Epidermal melanocyte (primary cell): ENCODE measurements around the gene TBCD.
"Not testable (repeated sequence)": the region's sequence is repeated elsewhere in the genome, so short reads cannot be mapped to it uniquely, and the experiment has no call there.

Experiments
- DNase-seq: peaks from one replicate; pipeline ENCODE4 v3.0.0; 2011; ENCODE audit warnings: low spot score; ENCODE audit not compliant: insufficient read length

Gene TBCD

DNA sequence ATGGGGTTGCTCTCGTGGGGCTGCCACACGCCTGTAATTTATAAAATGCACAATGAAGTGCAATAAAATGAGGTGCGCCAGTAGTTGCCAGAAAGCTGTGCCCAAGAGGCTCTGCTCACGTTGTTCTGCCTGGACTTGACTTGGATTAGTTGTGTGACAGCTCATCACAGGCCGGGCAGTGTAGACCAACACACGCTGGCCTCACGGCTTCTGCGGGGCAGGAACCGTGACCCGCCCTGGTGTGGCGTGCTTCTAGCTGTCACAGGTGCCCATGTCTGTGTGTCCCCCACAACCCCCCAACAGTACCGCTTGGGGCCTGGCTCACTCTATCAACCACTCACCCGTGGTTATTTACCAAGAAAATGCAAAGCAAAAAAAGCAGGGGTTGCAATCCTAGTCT lies 200.2 kb downstream of the TBCD start:
- no peak for DNase-seq

- DNase-seq = not testable (repeated sequence)
Measured at GRCh38 chr17:82955106-82955505, 203.2 kb downstream of the TBCD start.

GRCh38 chr17:82955627-82956026 lies 203.8 kb downstream of the TBCD start:
- DNase-seq = not testable (repeated sequence)

DNA sequence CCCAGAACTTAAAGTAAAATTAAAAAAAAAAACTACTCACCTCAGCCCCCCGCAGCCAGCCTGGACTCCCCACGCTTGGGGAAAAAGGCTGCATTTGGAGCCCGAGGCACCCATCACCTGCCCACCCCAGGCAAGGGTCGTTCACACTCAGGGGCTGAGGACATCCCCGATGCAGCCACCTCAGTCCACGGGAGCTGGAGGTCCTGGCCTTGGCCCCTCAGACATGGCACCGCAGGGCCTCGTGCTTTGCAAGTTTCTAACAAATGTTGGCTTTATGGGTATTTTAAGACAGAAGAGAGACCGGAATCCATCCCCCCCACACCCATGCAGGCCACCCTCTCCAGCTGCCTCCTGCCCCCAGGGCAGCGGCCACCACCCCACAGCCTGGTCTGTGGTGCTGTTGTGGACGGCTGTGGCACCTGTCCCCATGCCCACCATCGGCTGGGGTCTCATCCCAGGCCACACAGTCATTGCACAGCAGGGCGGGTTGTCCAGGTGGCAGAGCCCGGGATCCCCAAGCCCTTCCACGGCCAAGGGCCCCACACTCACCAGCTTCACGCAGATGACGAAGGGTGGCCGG lies 204.4 kb downstream of the TBCD start:
- DNase-seq = no peak

GRCh38 chr17:82956726-82957468 lies 205.0 kb downstream of the TBCD start:
- DNase-seq = no peak

- no peak for DNase-seq
Measured at GRCh38 chr17:82957469-82957795, 205.6 kb downstream of the TBCD start.

DNA sequence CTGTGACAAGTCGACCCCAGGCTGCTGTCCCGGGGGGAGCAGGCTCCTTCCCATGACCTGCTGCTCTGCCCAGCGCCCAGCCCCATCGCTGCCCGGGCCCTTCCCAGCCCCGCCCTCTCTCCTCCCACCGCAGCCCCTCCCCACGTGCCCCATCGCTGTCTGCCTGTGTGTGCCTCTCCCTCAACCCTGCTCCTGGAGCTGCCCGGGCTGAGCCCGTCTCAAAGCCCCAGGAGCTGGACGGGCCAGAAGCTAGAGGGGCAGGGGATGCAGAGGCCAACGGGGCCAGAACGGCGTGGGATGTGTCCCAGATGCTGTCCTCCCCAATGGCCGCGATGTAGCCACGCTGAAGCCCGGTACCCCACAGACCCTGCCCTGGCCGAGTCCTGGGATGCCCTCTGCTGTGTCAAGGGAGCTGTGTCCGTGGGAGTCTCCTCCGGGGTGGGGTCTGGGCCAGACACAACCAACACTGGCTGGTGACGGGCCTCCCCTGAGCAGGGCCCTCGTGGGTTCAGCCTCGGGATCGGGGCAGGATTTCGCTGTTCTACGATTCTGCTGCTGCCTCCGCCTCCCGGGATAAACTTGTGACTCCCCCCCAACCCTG lies 206.2 kb downstream of the TBCD start:
- DNase-seq = no peak

DNA sequence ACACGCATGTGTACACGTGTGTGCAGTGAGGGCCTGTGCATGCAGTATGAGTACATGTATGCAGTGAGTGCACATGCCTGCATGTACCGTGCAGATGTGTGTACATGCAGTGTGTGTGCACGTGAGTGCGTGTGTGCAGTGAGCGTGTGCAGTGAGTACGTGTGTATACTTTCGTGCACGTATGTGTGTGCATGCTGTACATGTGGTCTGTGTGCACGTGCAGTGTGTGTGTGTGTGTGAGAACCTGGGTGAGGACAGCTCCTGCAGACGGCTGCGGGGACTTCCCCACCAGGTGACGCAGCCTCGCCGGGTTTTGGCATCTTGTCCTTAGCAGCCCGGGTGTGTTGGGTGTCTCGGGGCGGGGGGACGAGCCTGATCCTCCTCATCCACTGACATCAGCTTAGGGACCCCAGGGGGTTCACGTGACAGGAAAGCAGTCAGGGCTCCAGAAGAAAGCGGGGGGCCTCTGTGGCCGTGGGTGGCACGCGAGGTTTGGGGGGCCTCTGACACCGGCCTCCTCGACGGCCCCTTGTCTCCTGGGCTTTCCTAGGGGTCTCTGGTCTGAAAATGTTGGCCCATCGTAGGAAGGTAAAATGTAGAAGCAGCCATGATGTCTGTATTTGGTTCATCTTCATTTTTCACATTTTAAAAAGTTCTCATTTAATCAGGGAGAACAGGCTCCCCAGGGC lies 207.5 kb downstream of the TBCD start:
- no peak for DNase-seq

DNA sequence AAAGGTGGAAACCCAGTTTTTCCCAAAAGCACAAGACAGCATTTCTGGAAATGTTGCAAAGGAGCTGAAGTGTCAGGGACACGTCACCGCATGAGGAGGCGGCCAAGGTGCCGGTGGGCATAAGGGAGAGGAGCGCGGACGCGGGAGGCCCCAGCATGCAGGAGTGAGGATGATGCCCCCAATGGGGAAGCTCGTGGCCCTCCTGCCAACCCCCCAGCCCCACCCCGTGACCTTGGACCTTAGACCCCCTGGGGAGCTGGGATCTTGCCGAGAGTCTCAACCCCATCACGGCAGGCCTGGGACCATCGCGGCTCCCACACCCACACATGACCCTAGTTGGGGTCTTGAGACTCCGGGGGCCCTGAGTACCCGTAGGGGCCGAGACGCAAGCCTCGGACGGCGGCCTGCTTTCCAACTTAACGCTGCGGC lies 208.1 kb downstream of the TBCD start:
- no peak for DNase-seq

DNA sequence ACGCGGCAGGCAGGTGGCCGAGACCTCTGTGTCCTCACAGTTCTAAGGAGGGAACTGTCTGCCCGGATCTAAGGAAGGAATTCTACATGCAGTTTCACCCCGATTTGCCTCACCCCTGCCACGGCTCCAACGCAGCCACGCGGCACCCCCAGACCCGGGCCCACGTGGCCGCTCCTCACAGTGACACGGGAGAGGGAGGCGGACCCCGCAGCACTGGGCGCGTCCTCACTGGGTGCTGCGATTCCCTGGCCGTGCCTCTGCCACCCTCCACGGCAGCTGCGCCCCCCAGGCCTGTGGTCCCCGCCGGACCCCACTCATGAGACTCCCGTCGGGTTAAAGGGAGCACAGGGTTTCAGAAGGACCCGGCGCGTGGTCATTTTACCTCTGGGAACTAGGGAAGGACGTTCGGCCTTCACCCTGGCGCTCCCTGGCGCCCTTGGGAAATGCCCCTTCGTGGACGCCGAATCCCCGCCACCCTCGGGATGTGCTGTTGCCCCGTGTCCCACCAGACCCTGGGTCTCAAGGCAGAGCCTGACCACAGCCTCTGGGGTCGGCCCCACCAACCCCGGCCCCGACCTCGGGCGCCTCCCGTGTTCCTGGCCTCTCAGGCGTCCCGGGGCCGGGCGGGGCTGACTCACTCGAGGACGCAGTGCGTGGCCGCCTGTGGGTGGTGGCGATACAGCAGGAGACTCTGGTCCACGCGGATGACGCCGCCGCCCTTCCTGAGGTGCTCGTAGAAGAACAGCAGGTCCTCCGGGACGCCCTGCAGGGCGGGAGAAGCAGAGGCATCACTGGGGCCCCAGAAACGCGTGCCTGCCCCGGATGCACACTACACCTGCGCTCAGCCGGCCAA lies 208.8 kb downstream of the TBCD start:
- DNase-seq = no peak

DNA sequence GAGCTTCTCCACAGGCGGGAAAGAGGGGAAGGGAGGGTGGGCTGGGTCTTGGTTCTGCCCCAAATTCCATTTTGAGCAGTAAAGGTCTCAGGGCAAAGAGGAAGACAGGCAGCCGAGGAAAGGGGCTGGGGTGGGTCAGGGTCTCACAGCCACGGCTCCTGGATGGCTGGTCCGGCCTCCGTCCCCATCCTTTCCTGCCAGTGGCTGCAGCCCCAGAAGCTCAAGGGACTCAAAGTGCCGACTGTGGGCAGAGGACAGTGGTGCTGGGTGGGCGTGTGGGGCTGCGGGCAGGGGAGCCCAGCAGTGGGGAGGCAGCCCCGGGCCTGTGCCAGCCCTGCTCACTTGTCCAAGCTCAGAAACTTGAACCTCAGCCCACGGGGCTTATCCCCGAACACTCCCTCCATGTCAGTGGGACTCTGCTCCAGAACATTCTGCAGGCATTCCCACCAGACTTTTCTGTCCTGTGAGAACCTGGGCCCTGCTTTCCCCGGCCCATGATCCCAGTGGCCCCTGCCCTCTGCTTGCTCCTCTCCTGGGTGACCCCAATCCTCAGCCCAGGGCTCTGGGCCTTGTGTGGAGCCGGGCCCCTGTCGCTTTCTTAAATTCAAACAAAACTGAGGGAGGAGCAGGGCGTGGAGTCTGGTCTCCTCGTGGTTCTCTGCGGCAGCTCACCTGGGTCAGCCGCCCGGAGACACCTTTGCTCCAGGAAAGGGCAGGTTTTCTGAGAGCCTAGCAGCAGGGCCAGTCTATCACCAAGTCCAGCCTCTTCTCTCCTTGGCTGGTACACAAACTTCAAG lies 209.7 kb downstream of the TBCD start:
- DNase-seq = no peak

GRCh38 chr17:82962163-82962720 lies 210.4 kb downstream of the TBCD start:
- DNase-seq = no peak

DNA sequence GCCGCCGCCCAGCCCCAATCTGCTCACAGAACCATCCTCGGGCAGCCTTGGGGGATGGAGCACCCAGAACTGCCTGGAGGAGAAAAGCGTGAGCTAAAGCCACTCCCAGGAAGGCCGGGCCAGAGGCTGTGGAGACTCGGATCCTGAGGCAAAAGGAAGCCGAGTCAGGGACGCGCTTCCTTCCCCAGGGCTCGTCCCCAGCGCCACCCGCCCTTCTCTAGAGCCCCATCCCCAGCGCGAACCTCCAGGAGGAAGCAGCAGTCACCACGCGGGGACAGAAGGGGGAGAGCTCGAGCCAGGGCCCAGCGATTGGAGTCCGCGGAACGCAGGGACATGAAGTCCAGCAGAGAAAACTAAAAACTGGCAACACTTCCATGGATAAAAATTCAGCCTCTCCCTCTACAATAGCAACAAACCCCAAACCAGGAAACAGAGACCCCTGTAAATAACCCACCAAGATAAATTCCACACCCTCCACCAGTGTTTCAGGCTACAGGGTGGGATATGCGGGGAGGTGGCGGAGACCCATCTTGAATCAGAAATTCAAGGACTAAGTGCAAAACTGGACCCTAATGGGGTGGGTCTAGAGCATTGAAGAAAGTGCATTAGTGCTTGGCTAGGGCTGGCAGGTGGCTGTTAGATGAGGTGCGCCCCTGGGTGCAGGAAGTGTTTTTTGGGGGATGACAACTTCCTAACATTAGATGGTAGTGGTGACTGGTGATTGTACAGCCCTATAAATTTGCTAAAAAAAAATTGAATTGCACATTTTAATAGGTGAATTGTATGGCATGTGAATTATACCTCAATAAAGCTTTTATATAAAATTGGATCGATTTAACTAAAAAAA lies 211.5 kb downstream of the TBCD start:
- DNase-seq = peak; percentile 59

DNA sequence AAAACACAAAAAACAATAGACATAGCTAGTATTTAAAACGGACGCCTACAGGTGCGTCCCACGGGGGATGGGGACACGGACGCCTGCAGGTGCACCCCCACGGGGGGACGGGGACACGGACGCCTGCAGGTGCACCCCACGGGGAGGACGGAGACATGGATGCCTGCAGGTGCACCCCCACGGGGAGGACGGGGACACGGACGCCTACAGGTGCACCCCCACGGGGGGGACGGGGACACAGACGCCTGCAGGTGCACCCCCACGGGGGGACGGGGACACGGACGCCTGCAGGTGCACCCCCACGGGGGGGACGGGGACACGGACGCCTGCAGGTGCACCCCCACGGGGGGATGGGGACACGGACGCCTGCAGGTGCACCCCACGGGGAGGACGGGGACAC lies 212.6 kb downstream of the TBCD start:
- not testable (repeated sequence) for DNase-seq

GRCh38 chr17:82964851-82965341 lies 213.0 kb downstream of the TBCD start:
- no peak for DNase-seq

DNA sequence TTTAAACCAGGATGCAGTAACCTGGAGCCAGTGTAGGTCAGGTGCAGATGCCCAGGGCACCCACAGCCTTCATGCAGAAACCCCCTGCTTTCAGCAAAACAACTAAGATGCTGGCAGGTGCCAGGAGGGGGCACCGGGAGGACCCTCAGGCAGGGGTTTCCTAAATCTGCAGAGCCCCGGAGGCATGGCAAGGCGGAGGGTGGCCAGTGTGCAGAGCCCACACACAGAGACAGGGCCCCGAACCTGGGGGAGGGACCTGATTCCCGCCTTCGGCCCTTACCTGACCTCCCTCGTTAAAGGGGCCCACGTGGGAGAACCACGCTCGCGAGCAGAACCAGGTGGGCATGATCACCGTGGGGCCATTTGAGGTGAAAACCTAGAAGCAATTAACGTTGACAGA lies 213.5 kb downstream of the TBCD start:
- DNase-seq = no peak

DNA sequence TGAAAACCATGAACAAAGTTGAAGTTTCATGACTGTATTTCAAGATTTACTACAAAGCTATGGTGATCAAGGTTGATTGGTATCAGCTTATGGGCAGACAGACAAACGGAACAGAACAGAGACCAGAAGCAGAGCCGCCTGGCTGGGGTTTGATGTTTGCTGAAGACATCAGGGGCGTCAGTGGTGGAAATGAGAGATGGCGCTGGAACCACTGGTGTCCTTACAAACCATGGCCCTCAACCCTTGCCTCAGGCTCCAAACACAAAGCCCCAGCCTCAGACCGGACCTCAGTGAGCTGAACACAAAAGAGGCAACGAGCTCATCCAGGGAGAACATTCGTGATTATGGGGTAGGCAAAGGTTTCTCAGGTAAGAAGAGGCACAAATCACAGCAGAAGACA lies 214.6 kb downstream of the TBCD start:
- no peak for DNase-seq

DNA sequence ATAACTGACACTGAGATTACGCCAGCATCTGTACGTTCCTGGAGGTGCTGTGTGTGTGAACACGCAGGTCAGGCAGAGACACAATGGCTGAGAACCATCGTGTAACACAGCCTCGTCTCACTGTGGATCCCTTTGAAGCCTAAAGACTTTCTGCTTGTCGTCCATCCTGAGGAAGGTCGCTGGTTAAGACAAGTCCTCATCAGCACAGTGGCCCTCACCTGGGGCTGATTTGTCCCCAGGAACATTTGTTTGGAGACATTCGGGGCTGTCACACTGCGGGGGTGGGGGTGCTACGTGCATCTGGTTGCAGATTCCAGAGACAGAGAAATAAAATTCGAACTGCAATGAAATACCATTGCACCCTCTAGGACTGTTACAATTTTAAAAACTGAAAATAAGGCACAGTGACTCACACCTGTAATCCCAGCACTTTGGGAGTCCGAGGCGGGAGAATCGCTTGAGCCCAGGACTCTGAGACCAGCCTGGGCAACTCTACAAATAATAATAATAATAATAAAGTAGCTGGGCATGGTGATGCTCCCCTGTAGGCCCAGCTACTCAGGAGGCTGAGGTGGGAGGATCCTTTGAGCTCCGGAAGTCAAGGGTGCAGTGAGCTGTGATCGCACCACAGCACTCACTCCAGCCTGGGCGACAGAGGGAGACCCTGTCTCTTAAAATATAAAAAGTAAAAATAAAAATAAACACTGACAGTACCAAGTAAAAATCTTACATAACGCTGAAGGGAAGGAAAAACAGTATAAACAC lies 215.6 kb downstream of the TBCD start:
- DNase-seq = no peak
